AG09309 (cell line): ENCODE results near the gene KCND3.

ENCODE experiments used
- DNase-seq: peaks from one replicate; pipeline ENCODE4 v3.0.0-alpha.2; 2010; ENCODE audit warnings: low read depth
- H3K4me3 ChIP-seq: 2 replicates; pipeline ENCODE4 v1.5.1; 2011; ENCODE audit warnings: mild to moderate bottlenecking, low read depth, low read length, moderate library complexity; ENCODE audit not compliant: control insufficient read depth
- CTCF ChIP-seq: IDR thresholded peaks from 2 replicates; pipeline ENCODE4 v1.5.1; 2011; ENCODE audit warnings: mild to moderate bottlenecking, low read depth, low read length, inconsistent platforms; ENCODE audit not compliant: insufficient read depth, control insufficient read depth; ENCODE audit errors: missing control alignments

KCND3 gene

GRCh38 chr1:111850109-111850508 lies 139.4 kb downstream of the KCND3 start:
- DNase-seq = no peak
- H3K4me3 ChIP-seq = no peak overlapping the region
- no peak for TF ChIP-seq CTCF

- no peak for TF ChIP-seq CTCF
- no peak for DNase-seq
- no peak overlapping the region for H3K4me3 ChIP-seq
Measured at GRCh38 chr1:111848852-111849545, 140.5 kb downstream of the KCND3 start.

GRCh38 chr1:111847466-111847865 lies 142.0 kb downstream of the KCND3 start:
- no peak for DNase-seq
- no peak for TF ChIP-seq CTCF
- H3K4me3 ChIP-seq = no peak overlapping the region

- no peak overlapping the region for H3K4me3 ChIP-seq
- no peak for TF ChIP-seq CTCF
- no peak for DNase-seq
Measured at GRCh38 chr1:111846842-111847241, 142.6 kb downstream of the KCND3 start.

GRCh38 chr1:111843177-111843576 lies 146.3 kb downstream of the KCND3 start:
- H3K4me3 ChIP-seq = no peak overlapping the region
- TF ChIP-seq CTCF = no peak
- no peak for DNase-seq

GRCh38 chr1:111842411-111842810 lies 147.1 kb downstream of the KCND3 start:
- H3K4me3 ChIP-seq = no peak overlapping the region
- no peak for TF ChIP-seq CTCF
- no peak for DNase-seq
